Fibroblast of lung (primary cell): Measurements from ENCODE around the gene TDRD9.

ENCODE experiments used
- EZH2 ChIP-seq: IDR thresholded peaks from 2 replicates; pipeline ENCODE4 v1.5.1; 2012; ENCODE audit warnings: low read length, control low read depth, mild to moderate bottlenecking; ENCODE audit errors: missing control alignments
- TF ChIP-seq, protein P1 (sequence below), 2 donors: IDR thresholded peaks in 1 of 2; conservative IDR thresholded peaks in 1 of 2; 1 replicate in 1 of 2; 2 replicates in 1 of 2; pipeline ENCODE4 v1.5.1; 2011 to 2012; ENCODE audit warnings: low read length in 2 of 2, control low read depth in 1 of 2, inconsistent platforms in 1 of 2, low read depth in 1 of 2, mild to moderate bottlenecking in 1 of 2

DNA sequence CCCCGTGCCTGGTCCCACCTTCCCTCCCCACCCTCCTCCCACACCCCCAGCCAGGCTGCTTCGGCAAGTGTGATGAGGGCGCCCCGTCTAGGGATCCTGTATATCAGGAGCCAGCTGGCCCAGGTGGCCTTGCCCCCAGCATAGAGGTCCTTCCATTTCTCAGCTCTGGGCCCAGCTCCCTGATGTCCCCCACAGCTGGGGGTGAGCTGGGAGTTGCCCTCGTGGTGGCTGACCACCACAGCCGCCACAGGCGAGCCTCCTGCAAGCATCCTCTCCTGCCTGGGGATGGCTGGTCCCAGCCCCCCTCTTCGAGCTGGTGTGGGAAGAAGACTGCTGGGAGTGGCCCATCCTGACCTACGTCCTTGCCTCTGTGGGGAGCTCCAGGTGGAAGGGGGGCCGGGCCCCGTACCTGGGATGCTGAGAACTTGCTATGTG lies 164.7 kb downstream of the TDRD9 start:
- TF ChIP-seq, protein P1, sequence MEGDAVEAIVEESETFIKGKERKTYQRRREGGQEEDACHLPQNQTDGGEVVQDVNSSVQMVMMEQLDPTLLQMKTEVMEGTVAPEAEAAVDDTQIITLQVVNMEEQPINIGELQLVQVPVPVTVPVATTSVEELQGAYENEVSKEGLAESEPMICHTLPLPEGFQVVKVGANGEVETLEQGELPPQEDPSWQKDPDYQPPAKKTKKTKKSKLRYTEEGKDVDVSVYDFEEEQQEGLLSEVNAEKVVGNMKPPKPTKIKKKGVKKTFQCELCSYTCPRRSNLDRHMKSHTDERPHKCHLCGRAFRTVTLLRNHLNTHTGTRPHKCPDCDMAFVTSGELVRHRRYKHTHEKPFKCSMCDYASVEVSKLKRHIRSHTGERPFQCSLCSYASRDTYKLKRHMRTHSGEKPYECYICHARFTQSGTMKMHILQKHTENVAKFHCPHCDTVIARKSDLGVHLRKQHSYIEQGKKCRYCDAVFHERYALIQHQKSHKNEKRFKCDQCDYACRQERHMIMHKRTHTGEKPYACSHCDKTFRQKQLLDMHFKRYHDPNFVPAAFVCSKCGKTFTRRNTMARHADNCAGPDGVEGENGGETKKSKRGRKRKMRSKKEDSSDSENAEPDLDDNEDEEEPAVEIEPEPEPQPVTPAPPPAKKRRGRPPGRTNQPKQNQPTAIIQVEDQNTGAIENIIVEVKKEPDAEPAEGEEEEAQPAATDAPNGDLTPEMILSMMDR (conservative IDR thresholded peaks at IDR 0.05 in 1 of 2, IDR thresholded peaks at IDR 0.05 in 1 of 2; ENCODE audit: low read depth in 1 of 2, low read length in 2 of 2), result no peak
- TF ChIP-seq EZH2, result no peak
